ENCODE data around the gene MBTPS1. TPM values are rescaled to one million over a fixed set of nuclear protein-coding genes. Genes with fewer than 3 reads are reported as not detected.

The MBTPS1 gene
- total RNA-seq, 4 donors from 2014 or later: 70.0 to 116 (median 86.5) TPM

DNA sequence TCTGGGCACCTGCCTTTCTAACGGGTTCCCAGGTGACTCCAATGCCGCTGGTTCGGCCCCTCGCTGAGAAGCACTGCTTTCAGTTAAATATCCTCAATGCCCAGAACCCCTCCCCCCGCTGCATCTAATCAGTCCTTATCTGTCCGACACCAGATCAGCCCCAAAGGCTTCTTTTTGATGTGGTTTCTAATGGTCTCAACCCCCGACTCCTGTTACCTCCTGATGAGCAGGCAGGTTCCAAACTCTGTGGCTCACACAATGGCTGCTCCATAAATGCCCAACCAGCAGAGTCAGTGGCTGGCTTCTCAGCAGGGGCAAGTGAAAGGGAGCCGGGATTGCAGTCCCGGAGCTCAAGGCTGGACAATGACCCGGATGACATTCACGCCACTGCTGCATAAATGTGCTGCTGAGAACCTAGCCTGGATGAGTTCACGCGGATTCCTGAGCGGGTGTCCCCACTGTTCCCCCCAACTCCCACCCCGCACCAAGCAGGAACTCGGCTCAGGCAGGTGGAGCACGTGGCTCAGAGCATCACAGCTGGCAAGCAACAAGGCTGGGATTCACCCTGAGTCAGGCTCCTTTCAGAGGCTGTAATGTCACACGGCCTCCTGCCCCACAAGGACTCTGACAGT lies 73.1 kb downstream of the MBTPS1 start:
- no peak for TF ChIP-seq EP300 (IDR thresholded peaks at IDR 0.05)
- no peak for TF ChIP-seq POLR2AphosphoS5 (IDR thresholded peaks at IDR 0.05)
- TF ChIP-seq POLR2A (IDR thresholded peaks at IDR 0.05): no peak
- H3K4me3 ChIP-seq: no peak overlapping the region
- whole genome bisulfite sequencing: 39% methylated on average over 10 of the region's 18 CpGs
- peaks cover 31% of the 10 kb centered on the region for H3K27me3 ChIP-seq
- H3K36me3 ChIP-seq: peaks cover 11% of the 10 kb centered on the region
- no peak for DNase-seq (ENCODE audit: low spot score in 2 of 2)
- no peaks in the 10 kb centered on the region for H3K9me3 ChIP-seq
- peaks cover 9% of the 10 kb centered on the region for H3K4me1 ChIP-seq
- H3K27ac ChIP-seq: no peak overlapping the region

DNA sequence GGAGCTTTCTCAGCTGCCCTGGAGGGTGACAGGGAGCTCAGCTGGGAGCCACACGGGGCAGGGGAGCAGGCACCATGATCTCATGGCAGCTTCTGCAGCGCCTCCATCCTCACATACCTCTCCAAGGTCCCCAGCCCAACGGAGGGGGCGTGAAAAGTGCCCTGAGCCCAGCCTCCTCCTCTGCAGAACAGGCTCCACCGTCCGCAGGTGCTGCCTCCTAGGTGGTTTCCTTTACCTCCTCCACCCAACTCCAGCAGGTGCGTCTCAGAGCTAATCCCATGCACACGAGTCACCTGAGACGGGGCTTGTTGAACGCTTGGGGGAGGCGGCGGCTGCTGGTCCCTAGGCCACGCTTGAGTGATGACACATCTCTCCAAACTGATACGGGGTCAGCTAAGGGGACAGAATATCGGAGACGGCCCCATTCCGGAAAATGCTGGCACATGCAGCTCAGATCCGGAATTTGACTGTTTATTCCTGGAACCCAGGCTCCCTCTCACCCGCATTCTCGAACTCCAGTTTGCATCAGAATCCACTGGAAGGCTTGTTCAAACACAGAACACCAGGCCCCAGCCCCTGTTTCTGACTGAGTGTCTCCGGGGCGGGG lies 73.8 kb downstream of the MBTPS1 start:
- TF ChIP-seq, protein P1, sequence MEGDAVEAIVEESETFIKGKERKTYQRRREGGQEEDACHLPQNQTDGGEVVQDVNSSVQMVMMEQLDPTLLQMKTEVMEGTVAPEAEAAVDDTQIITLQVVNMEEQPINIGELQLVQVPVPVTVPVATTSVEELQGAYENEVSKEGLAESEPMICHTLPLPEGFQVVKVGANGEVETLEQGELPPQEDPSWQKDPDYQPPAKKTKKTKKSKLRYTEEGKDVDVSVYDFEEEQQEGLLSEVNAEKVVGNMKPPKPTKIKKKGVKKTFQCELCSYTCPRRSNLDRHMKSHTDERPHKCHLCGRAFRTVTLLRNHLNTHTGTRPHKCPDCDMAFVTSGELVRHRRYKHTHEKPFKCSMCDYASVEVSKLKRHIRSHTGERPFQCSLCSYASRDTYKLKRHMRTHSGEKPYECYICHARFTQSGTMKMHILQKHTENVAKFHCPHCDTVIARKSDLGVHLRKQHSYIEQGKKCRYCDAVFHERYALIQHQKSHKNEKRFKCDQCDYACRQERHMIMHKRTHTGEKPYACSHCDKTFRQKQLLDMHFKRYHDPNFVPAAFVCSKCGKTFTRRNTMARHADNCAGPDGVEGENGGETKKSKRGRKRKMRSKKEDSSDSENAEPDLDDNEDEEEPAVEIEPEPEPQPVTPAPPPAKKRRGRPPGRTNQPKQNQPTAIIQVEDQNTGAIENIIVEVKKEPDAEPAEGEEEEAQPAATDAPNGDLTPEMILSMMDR (IDR thresholded peaks at IDR 0.05): no peak
- no peak for TF ChIP-seq POLR2A (IDR thresholded peaks at IDR 0.05)
- no peak for TF ChIP-seq EP300 (IDR thresholded peaks at IDR 0.05)
- Histone ChIP-seq H3K9me3 (no peaks in the 10 kb centered on the region), H3K36me3 (peaks cover 6% of the 10 kb centered on the region), H3K4me3 (no peak overlapping the region), H3K27me3 (peaks cover 31% of the 10 kb centered on the region), H3K4me1 (peaks cover 9% of the 10 kb centered on the region), H3K27ac (no peak overlapping the region)
- 59% methylated on average over 20 of the region's 22 CpGs for WGBS
- no peak for DNase-seq (ENCODE audit: low spot score in 2 of 2)

DNA sequence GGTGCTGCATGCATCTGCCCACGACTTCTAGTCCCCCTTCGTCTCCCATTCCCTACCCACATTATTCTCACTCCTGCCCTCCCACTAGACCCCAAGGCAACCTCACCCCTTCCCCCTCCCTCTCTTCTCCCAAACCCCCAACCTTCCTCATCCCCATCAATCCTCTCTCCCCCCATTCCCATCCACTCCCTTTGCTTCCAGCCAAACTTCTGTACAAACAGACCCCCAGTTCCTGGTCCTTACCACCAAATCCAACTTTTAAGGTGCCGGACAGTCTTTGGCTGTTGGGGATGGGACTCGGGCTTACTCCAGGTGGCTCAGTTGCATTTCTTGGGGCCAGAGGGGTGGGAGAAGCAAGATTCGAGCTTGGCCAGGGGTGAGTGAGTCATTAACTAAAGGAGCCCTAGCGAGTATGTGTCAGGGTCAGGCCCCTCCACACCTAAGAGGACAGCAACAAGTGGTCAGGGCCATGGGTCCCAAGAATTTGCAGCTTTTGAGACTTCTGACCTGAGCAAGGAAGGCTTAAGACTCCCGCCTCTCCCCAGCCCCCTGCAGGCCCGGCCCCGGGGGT lies 74.3 kb downstream of the MBTPS1 start, which contains the start of gene SLC38A8:
SLC38A8 (minus strand) TSS at position 488 of the 571 bp plus-strand sequence. CDS start 638 bp downstream, outside the sequence.
- DNase-seq (ENCODE audit: low spot score in 2 of 2): no peak
- Histone ChIP-seq H3K27ac (no peak within 1 kb of the TSS), H3K9me3 (no peaks in the 10 kb centered on the region), H3K36me3 (no peaks in the 10 kb centered on the region), H3K27me3 (peaks cover 31% of the 10 kb centered on the region), H3K4me3 (no peak within 1 kb of the TSS), H3K4me1 (peaks cover 9% of the 10 kb centered on the region)
- WGBS: 83% methylated on average over 6 of the region's 9 CpGs
- TF ChIP-seq POLR2AphosphoS5 (IDR thresholded peaks at IDR 0.05) (no peak), POLR2A (IDR thresholded peaks at IDR 0.05) (no peak), EP300 (IDR thresholded peaks at IDR 0.05) (no peak)
- TF ChIP-seq, protein P1 (IDR thresholded peaks at IDR 0.05): no peak

DNA sequence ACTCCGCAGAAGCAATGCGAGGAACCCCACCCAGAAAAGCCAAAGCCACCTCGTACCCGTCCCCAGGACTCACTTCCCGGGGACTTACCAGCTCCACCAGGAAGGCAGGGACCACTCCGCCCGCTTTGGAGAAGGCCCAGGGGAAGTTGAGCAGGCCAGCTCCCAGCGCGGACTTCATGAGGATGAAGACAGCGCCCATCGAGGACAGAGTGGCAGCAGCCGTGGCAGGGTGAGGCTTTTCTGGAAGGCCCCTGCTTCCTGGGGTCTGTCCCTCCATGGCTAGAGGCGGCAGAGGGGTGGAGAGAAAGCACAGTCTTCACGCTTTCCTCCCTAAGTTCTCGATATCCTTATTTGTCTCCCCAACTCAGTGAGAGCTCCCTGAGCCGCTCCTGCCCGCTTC lies 74.9 kb downstream of the MBTPS1 start:
- H3K9me3 ChIP-seq: no peaks in the 10 kb centered on the region
- H3K27me3 ChIP-seq: peaks cover 36% of the 10 kb centered on the region
- peaks cover 9% of the 10 kb centered on the region for H3K4me1 ChIP-seq
- 76% methylated on average over 12 of the region's 17 CpGs for WGBS
- no peak overlapping the region for H3K27ac ChIP-seq
- no peak overlapping the region for H3K4me3 ChIP-seq
- no peak for DNase-seq (ENCODE audit: low spot score in 2 of 2)
- H3K36me3 ChIP-seq: no peaks in the 10 kb centered on the region
- TF ChIP-seq, protein P1 (IDR thresholded peaks at IDR 0.05): no peak
- TF ChIP-seq POLR2AphosphoS5 (IDR thresholded peaks at IDR 0.05): no peak
- no peak for TF ChIP-seq POLR2A (IDR thresholded peaks at IDR 0.05)
- TF ChIP-seq EP300 (IDR thresholded peaks at IDR 0.05): no peak

DNA sequence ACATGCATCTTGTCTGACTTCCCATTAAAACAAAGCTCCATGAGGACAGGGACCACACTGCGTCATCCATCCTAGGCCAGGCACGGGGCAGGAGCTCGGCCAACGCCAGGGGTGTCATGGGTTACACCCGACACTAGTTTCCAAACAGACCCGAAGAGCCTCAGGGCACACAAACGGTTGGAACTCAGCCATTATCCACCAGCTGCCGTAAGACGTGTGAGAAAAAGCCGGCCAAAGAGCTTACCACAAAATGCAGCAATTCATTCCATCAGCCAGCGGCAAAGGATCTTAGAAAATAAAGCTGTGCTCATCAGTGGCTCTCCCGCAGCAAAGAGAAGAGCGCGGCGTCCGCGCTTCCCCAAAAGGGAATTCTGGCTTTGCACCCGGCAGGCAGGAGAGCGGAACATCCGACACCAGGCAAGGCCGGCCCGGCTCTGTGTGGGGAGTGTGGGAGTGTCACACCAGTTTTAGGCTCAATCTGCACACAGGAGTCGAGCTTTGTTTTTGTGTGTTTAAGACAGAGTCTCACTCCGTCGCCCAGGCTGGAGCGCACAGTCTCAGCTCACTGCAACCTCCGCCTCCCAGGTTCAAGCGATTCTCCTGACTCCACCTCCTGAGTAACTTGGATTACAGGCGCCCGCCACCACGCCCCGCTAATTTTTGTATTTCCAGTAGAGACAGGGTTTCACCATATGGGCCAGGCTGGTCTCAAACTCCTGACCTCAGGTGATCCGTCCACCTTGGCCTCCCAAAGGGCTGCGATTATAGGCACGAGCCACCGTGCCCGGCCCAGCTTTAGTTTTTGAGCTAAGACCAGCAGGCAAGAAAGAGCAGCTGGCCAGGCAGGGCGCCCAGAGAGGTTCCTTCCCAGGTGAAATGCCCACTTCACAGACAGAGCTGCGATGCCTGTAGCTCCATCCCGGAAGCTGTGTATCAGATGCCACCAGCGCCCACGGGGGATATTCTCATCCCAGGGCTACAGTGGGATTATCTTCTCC lies 75.6 kb downstream of the MBTPS1 start:
- no peaks in the 10 kb centered on the region for H3K9me3 ChIP-seq
- H3K4me1 ChIP-seq: peaks cover 9% of the 10 kb centered on the region
- WGBS: 57% methylated on average over 31 of the region's 42 CpGs
- TF ChIP-seq EP300 (IDR thresholded peaks at IDR 0.05) (no peak), POLR2AphosphoS5 (IDR thresholded peaks at IDR 0.05) (no peak), POLR2A (IDR thresholded peaks at IDR 0.05) (no peak)
- TF ChIP-seq, protein P1 (IDR thresholded peaks at IDR 0.05): no peak
- DNase-seq (ENCODE audit: low spot score in 2 of 2): no peak
- H3K4me3 ChIP-seq: no peak overlapping the region
- no peaks in the 10 kb centered on the region for H3K36me3 ChIP-seq
- H3K27me3 ChIP-seq: peaks cover 39% of the 10 kb centered on the region
- no peak overlapping the region for H3K27ac ChIP-seq

All from suprapubic skin (tissue), 4 donors.